ENCODE data around the gene VPS37B.

- TF ChIP-seq CTCF (conservative IDR thresholded peaks at IDR 0.05 in 1 of 2, IDR thresholded peaks at IDR 0.05 in 1 of 2; ENCODE audit: low read depth in 1 of 2, low read length in 2 of 2): no peak
- TF ChIP-seq EZH2 (IDR thresholded peaks at IDR 0.05; ENCODE audit: low read length, missing control alignments): no peak
These were observed 75.8 kb downstream of the VPS37B start for GRCh38 chr12:122820138-122820537.
